ENCODE data around the gene STAC3.

- TF ChIP-seq EZH2 (IDR thresholded peaks at IDR 0.05) (no peak), POLR2AphosphoS5 (IDR thresholded peaks at IDR 0.05; ENCODE audit: borderline replicate concordance, low read depth, low read length) (no peak)
These were observed 20.4 kb downstream of the STAC3 start for GRCh38 chr12:57230381-57231155.

All from SK-N-MC (cell line).